Activated effector memory CD4-positive, alpha-beta T cell treated with Interleukin-2 at 50 U/mL for 16 hours (primary cell): ENCODE results near the gene SFSWAP.
"Not testable (repeated sequence)": the region's sequence is repeated elsewhere in the genome, so short reads cannot be mapped to it uniquely, and the experiment has no call there.

Experiments
- DNase-seq: peaks from one replicate; pipeline ENCODE4 v3.0.0-alpha.2; 2020

SFSWAP gene

DNA sequence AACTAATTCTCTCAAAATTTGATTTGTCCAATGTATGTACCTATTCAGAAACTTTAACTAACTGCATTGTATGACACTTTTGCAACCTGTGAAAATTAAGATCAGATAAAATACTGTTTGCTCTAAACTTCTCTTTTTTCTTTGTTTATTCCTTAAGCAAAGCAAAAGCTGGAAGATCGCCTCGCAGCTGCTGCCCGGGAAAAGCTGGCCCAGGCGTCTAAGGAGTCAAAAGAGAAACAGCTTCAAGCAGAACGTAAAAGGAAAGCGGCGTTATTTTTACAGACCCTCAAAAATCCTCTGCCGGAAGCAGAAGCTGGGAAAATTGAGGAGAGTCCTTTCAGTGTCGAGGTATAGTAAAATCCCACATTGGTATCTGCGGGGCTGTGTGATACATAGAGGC, 55.1 kb downstream of the SFSWAP start:
- no peak for DNase-seq

DNA sequence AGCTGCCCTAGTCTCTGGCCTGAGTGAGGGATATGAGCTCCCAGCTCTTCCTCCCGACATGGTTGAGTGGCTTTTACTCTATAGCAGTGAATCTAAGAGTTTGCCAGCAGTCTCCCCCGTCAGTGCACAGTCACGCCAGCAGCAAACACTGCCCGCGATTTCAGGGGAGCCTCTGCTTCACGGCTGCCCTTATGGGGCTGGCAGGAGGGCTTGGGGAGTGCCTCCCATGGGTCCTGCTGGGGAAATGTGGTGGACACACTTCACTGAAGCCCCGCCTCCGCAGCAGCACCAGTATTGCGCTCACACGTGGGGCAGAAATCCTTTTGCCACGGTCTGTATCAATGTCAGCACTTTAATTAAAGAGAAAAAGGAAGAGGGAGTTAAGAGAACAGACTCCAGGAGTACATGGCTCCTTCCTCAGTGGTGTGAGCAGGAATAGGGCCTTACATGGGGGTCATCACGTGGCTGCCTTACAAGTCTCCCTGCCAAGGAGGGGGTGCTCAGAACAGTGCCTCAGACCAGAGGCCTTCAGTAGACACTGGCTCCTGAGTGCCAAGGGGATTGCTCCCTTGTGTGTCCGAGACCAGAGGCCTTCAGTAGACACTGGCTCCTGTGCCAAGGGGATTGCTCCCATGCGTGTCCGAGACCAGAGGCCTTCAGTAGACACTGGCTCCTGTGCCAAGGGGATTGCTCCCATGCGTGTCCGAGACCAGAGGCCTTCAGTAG, 55.7 kb downstream of the SFSWAP start:
- DNase-seq: no peak

GRCh38 chr12:131770120-131770519, 59.2 kb downstream of the SFSWAP start:
- no peak for DNase-seq

- DNase-seq: no peak
Measured at GRCh38 chr12:131771965-131772364, 61.1 kb downstream of the SFSWAP start.

- no peak for DNase-seq
Measured at GRCh38 chr12:131773582-131774221, 62.8 kb downstream of the SFSWAP start.

- DNase-seq: no peak
Measured at GRCh38 chr12:131774576-131775391, 63.9 kb downstream of the SFSWAP start.

DNA sequence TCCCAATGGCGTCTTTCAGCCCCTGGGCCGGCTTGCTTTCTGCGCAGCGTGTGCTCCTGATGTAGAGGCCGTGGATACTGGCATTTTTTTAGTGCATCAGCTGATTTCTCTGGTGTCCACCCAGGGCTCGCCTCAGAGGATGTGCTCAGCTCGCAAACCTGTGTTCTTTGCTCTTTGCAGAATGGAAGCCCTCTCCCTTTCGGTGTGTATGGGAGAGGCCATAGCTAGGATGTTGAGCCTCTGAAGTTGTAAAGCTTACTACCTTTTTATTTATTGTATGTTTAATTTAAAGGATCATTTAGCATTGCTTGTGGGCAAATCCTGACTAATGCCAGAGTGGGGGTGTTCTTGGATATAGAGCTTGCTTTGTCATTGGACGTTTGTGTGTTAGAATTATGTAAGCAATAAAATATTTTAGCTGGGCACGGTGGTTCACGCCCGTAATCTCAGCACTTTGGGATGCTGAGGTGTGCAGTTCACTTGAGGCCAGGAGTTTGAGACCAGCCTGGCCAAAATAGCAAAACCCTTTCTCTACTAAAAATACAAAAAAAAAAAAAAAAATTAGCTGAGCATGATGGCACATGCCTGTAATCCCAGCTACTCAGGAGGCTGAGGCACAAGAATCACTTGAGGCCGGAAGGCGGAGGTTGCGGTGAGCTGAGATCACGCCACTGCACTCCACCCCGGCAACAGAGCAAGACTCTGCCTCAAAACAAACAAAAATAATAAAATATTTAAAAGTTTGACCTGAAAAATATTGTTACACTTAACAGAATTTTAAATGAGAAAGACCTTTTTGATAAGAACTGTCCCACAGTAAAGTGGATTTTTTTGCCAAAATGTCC, 64.7 kb downstream of the SFSWAP start:
- DNase-seq: no peak

DNA sequence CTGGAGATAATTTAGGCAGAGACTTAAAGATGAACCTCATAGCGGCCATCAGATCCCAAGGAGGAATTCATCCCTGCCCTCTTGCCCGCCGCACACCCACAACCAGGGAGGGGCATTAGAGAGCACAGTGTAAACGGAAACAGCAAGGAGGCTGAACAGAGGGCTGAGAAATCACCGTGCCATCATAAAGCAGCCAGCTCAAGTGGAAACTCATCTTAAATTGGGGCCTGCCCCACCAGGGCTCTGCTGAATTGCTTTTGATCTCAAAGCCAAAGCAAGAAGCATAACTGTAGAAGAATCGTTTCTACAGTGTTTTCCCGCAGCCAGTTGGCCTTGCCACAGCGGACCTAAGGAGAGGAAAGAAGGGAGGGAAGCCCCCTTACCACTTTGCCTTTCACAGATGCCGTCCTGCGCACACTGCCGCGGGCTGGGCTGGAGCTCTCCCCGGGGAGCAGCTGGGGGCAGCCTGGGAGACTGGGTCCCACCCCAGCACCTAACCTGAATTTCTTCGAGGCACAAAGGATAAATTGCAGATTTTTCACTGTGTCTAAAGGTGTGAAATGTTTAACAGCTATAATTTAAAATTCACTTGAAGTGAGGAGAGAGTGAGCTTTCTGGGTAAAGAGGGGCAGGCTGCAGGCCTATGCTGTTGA, 65.5 kb downstream of the SFSWAP start:
- no peak for DNase-seq

GRCh38 chr12:131777269-131777668, 66.4 kb downstream of the SFSWAP start:
- not testable (repeated sequence) for DNase-seq

DNA sequence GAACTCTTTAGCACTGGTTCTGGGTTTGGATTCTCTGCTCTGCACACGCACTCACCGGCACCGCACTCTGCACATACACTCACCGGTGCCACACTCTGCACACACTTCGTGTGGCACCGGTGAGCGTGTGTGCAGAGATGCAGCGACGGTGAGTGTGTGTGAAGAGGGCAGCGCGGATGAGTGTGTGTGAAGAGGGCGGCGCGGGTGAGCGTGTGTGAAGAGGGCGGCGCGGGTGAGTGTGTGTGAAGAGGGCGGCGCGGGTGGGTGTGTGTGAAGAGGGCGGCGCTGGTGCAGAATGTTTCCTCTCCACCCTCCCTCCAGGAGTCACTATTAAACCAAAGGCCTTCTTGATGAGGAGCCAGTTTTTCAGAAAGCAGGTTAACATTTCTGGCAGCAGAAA, 68.1 kb downstream of the SFSWAP start:
- DNase-seq: no peak

DNA sequence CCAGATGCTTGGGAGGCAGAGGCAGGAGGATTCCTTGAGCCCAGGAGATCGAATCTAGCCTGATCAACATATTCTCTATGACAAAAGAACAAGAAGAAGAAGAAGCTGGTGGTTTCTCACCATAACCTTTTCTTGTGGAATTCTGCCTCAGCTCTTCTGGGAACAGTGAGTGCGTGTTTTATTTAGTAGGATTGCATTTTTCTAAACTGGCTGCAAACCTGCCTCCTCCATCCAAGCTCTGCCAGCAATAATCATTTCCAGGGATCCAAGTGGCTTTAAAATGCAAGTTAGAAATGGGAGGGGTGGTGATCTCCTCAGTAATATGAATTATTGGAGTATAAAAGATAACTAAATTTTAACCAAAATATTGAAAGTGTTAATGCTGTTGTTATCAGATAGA, 71.2 kb downstream of the SFSWAP start:
- DNase-seq: no peak

- no peak for DNase-seq
Measured at GRCh38 chr12:131783915-131784541, 73.1 kb downstream of the SFSWAP start.

DNA sequence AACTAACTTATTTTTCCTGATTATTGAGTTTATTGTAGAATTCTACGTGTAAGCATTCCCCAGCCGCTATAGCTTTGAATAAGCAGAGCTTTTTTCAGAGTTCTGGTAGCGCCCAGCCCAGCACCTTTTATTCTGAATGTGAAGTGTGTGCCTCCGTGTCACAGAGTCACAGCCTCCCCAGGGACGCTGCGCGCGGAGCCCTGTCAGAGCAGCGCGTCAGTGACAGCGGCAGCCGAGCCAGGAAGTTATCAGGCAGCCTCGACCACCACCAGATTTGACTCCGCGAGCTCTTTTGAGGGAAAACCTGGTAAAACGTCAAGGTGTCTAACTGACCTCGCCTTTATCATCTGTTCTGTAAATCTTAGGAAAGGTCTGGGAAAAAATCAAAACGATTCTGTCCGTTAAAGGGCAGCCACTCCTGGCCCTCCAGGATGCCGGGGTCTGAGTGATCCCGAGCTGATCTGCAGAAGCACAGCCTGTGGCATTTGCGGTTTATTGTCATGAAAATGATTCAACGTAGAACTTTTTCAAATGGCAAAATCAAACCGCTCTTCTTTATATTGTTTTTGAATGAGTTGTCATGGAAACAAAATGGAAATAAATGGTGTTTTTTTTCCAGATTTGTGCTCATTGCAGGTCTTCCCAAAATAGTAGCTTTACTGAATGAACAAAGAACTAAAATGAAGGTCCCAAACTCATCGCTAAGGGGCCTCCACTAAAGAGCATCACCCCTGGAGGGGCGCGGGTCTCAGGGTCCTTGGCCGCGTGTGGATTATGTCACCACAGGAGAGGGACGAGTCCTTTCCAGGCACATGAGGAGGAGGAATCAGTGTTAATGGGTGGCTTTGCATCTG, 74.2 kb downstream of the SFSWAP start:
- DNase-seq: no peak

DNA sequence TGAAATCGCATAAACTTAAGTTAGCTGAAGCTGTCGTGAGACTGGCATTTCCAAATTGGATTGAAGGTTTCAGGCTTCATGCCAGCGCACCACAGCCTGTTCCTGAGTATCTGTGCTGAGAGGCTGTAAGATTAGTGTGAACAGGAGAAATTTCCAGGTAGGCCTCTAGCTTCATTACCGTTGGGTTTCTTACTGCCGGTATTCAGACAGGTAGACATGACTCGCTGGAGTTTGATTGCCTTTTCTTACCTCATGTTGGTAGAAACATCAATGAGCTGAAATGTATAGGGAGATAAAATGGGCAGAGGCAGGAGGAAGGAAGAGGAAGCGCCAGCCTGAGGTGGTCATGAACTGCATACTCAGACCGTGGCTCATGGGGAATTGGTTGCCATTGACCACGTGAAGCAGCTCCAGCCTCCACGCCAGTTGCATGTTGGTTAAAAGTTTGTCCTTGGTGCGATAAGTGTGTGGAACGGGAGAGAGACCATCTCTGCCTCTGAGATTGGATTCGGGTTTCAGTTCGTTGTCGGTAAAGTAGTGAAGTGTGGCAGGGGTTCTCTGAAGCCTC, 75.0 kb downstream of the SFSWAP start:
- no peak for DNase-seq

- DNase-seq: no peak
Measured at GRCh38 chr12:131786331-131786730, 75.4 kb downstream of the SFSWAP start.

GRCh38 chr12:131787143-131787660, 76.3 kb downstream of the SFSWAP start:
- no peak for DNase-seq

DNA sequence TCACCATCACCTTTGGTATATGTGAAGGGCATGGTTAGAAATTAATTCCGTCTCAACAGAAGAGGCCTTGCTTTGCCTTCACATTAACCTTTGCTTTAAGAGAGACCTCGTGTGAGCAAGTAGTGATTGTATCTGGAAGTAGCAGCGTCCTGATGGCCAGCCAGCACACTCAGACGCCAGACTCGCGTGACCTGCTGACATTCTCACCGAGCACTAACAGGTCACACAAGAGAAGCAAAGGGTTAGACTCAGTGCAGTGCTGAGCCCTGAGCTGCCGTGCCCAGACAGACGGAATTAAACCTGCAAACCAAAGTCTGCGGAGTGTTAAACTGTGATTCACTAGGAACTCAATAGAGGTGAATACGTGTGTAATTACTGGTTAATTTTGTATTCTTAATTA, 77.2 kb downstream of the SFSWAP start:
- no peak for DNase-seq

DNA sequence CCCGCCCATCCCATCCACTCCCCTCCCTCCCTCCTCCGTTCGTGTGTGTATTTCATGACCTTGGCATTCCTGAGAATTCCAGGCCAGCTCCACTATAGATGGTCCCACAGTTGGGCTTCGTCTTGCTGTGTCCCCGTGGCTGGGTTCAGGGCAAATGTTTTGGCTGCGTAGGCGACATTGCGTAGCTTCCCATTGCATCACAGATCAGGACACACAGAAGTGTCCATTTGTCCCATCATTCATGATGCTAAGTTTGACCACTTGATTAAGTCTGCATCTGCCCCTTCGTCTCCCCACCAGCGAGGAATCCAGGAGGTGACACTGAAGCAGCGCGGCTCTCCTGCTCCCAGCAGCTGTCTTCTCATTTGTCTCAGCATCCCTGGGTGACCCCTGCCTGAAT, 78.7 kb downstream of the SFSWAP start:
- no peak for DNase-seq

DNA sequence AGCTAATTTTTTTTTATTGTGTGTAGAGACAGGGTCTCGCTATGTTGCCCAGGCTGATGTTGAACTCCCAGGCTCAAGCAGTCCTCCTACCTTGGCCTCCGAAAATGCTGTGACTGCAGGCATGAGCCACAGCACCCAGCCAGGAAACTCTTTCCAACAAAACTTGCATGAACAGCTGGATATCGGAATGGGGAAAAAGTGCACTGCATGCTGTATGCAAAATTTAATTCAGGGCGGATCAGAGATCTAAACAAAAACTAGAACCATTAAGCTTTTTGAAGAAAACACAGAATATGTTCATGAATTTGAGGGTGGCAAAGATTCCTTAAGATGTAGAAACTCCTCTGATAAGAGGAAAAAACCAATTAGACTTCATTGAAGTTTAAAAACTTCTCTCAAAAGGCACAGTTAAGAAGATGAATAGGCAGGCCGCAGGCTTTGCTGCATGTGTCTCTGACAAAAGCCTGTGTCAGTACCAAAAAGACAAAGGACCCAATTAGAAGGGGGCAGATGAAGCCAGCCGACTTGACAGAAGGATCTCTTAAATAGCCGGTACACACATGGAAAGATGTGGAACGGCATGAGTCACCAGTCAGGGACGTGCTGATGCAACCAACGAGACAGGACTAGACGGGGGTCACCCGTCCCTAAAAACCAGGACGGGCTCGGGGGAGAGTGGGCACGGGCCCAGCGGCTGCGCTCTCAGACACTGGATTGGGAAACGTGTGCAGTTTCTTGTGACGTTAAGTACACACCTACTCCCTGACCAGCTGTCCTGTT, 82.5 kb downstream of the SFSWAP start:
- no peak for DNase-seq

GRCh38 chr12:131794061-131794460, 83.2 kb downstream of the SFSWAP start:
- DNase-seq: no peak
